Sigmoid colon (tissue), 4 donors: ENCODE measurements around the gene OR5C1.

Experiments
- EP300 ChIP-seq, 4 donors: sonication (generic); formaldehyde crosslinking; IDR thresholded peaks; one replicate each; pipeline ENCODE4 v1.6.1; 2017; ENCODE audit warnings: antibody characterized with exemption in 4 of 4
- POLR2A ChIP-seq, 2 donors: fragments of 450-650 bp; IDR thresholded peaks; one replicate each; pipeline ENCODE4 v1.6.1; 2016; ENCODE audit warnings: antibody characterized with exemption in 2 of 2, mild to moderate bottlenecking in 2 of 2, moderate library complexity in 2 of 2
- TF ChIP-seq, protein P1 (sequence below), 4 experiments: fragments of 450-650 bp in 3 of 4; fragments of 200-600 bp in 1 of 4; IDR thresholded peaks; one replicate each; pipeline ENCODE4 v1.5.1; 2016 to 2019; ENCODE audit warnings: antibody characterized with exemption in 4 of 4, mild to moderate bottlenecking in 3 of 4, moderate library complexity in 2 of 4

DNA sequence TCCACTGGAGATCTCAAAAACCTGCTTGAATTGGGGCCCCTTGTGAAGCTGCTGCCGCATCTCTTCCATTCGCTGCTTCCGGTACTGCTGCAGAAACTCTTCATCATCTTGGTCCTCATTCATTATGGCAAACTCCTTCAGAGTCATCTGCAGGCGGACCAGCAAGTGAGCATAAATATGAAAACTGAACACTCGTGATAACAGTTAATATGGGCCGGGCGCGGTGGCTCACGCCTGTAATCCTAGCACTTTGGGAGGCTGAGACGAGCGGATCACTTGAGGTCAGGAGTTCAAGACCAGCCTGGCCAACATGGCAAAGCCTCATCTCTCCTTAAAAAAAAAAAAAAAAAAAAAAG is 31.7 kb downstream of the OR5C1 start:
- TF ChIP-seq POLR2A (IDR thresholded peaks at IDR 0.05) (no peak), EP300 (IDR thresholded peaks at IDR 0.05) (no peak)
- TF ChIP-seq, protein P1, sequence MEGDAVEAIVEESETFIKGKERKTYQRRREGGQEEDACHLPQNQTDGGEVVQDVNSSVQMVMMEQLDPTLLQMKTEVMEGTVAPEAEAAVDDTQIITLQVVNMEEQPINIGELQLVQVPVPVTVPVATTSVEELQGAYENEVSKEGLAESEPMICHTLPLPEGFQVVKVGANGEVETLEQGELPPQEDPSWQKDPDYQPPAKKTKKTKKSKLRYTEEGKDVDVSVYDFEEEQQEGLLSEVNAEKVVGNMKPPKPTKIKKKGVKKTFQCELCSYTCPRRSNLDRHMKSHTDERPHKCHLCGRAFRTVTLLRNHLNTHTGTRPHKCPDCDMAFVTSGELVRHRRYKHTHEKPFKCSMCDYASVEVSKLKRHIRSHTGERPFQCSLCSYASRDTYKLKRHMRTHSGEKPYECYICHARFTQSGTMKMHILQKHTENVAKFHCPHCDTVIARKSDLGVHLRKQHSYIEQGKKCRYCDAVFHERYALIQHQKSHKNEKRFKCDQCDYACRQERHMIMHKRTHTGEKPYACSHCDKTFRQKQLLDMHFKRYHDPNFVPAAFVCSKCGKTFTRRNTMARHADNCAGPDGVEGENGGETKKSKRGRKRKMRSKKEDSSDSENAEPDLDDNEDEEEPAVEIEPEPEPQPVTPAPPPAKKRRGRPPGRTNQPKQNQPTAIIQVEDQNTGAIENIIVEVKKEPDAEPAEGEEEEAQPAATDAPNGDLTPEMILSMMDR (IDR thresholded peaks at IDR 0.05): no peak
